Fibroblast of skin of left biceps (primary cell): ENCODE measurements around the gene BUD31.
"Not testable (repeated sequence)": the region's sequence is repeated elsewhere in the genome, so short reads cannot be mapped to it uniquely, and the experiment has no call there.

ENCODE experiments used
- DNase-seq, 2 experiments: peaks; one replicate each; pipeline ENCODE4 v3.0.0-alpha.2; 2013; ENCODE audit warnings: low read depth in 2 of 2

The BUD31 gene

GRCh38 chr7:99399597-99399996, 9.2 kb upstream of the BUD31 start:
- DNase-seq: no peak

- DNase-seq: no peak
These were observed 5.9 kb upstream of the BUD31 start for GRCh38 chr7:99402854-99403253.

GRCh38 chr7:99403764-99404163, 5.0 kb upstream of the BUD31 start:
- no peak for DNase-seq

- no peak for DNase-seq
These were observed 4.4 kb upstream of the BUD31 start for GRCh38 chr7:99404235-99404976.

GRCh38 chr7:99404977-99405320, 3.8 kb upstream of the BUD31 start:
- DNase-seq: no peak

GRCh38 chr7:99406557-99406956, 2.2 kb upstream of the BUD31 start:
- DNase-seq: no peak

GRCh38 chr7:99407872-99408378, 844 bp upstream of the BUD31 start:
- peak; percentile 25 to 33 for DNase-seq

GRCh38 chr7:99409192-99409572, 413 bp downstream of the BUD31 start:
- no peak for DNase-seq

- no peak for DNase-seq
These were observed 1.0 kb downstream of the BUD31 start for GRCh38 chr7:99409806-99410205.

GRCh38 chr7:99410635-99411034, 1.9 kb downstream of the BUD31 start:
- DNase-seq: no peak

GRCh38 chr7:99415513-99416127, 6.9 kb downstream of the BUD31 start:
- DNase-seq: not testable (repeated sequence)

GRCh38 chr7:99418260-99418659, 9.5 kb downstream of the BUD31 start:
- DNase-seq: no peak

GRCh38 chr7:99419323-99420021, 10.7 kb downstream of the BUD31 start:
- no peak for DNase-seq

- DNase-seq: no peak
These were observed 11.4 kb downstream of the BUD31 start for GRCh38 chr7:99420213-99420612.

GRCh38 chr7:99420986-99421385, 12.2 kb downstream of the BUD31 start:
- DNase-seq: no peak

GRCh38 chr7:99422186-99422585, 13.4 kb downstream of the BUD31 start:
- DNase-seq: no peak

- no peak for DNase-seq
These were observed 13.9 kb downstream of the BUD31 start for GRCh38 chr7:99422625-99423024.

- DNase-seq: no peak
These were observed 16.4 kb downstream of the BUD31 start for GRCh38 chr7:99424932-99425730.

GRCh38 chr7:99428972-99429566, 20.3 kb downstream of the BUD31 start:
- DNase-seq: no peak

GRCh38 chr7:99429756-99430155, 21.0 kb downstream of the BUD31 start:
- no peak for DNase-seq

- not testable (repeated sequence) for DNase-seq
These were observed 23.2 kb downstream of the BUD31 start for GRCh38 chr7:99431756-99432540.
